DMS153 (cell line): ENCODE results near the gene IDH3B.

ENCODE experiments used
- DNase-seq: peaks from one replicate; lab custom pipeline; 2025; lab: John Stamatoyannopoulos, UW

Gene IDH3B

GRCh38 chr20:2657241-2657640 lies 6.8 kb downstream of the IDH3B start:
- no peak for DNase-seq

- DNase-seq, result no peak
These were observed 7.4 kb downstream of the IDH3B start for GRCh38 chr20:2656471-2657117.

GRCh38 chr20:2655331-2656116 lies 8.5 kb downstream of the IDH3B start:
- no peak for DNase-seq

GRCh38 chr20:2654831-2655230 lies 9.2 kb downstream of the IDH3B start:
- no peak for DNase-seq

- DNase-seq, result no peak
These were observed 9.6 kb downstream of the IDH3B start for GRCh38 chr20:2654384-2654822.

- DNase-seq, result no peak
These were observed 10.2 kb downstream of the IDH3B start for GRCh38 chr20:2653556-2654383.

- DNase-seq, result no peak
These were observed 11.1 kb downstream of the IDH3B start for GRCh38 chr20:2652724-2653555.

- peak; percentile 82 for DNase-seq
These were observed 12.0 kb downstream of the IDH3B start, which contains the start of gene NOP56 for GRCh38 chr20:2651772-2652723. NOP56 (plus strand) TSS chr20:2652632; CDS start chr20:2652661, 29 bp downstream.

- DNase-seq, result no peak
These were observed 20.3 kb downstream of the IDH3B start for GRCh38 chr20:2643708-2644107.

GRCh38 chr20:2640899-2641298 lies 23.1 kb downstream of the IDH3B start:
- DNase-seq, result no peak

- no peak for DNase-seq
These were observed 23.8 kb downstream of the IDH3B start for GRCh38 chr20:2640260-2640659.

- no peak for DNase-seq
These were observed 26.8 kb downstream of the IDH3B start for GRCh38 chr20:2637246-2637645.

GRCh38 chr20:2633381-2633780 lies 30.6 kb downstream of the IDH3B start:
- DNase-seq, result no peak

- no peak for DNase-seq
These were observed 32.8 kb downstream of the IDH3B start for GRCh38 chr20:2631228-2631627.

- no peak for DNase-seq
These were observed 37.0 kb downstream of the IDH3B start for GRCh38 chr20:2626853-2627541.

GRCh38 chr20:2625062-2625461 lies 39.0 kb downstream of the IDH3B start:
- DNase-seq, result no peak

- DNase-seq, result no peak
These were observed 39.8 kb downstream of the IDH3B start for GRCh38 chr20:2624190-2624589.

- DNase-seq, result no peak
These were observed 43.9 kb downstream of the IDH3B start for GRCh38 chr20:2619961-2620595.

- no peak for DNase-seq
These were observed 44.7 kb downstream of the IDH3B start for GRCh38 chr20:2619337-2619736.
